GM21390 (cell line): Measurements from ENCODE around the gene SETD4.
A peak's percentile ranks its signal among the peaks of the same experiment; 100 is the strongest.
"Not testable (repeated sequence)": the region's sequence is repeated elsewhere in the genome, so short reads cannot be mapped to it uniquely, and the experiment has no call there.

Source experiments
- ATAC-seq: cut with Tn5 transposase; IDR thresholded peaks from one replicate; pipeline ENCODE4 v1.9.1; 2021; ENCODE audit not compliant: unreplicated experiment

SETD4 gene

GRCh38 chr21:36079010-36079649, 18.8 kb upstream of the SETD4 start:
- ATAC-seq: no peak

DNA sequence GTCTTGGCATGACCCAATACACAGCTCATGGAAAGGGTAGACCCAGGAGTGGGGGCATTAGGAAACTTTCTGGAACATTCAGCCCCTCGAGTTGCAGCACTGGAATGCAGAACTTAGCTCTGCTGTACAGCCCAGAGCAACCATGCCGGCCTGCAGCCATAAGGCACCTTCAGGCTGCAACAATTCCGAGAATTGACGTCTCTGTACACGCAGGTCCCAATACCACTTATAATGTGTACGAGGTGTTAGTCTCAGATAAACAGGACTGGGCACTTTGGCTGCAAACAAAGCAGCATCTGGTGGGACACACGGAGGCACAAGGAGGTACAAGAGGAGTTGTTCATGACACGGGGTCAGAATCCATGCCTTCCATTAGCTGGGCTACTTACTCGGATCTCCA, 17.4 kb upstream of the SETD4 start:
- no peak for ATAC-seq

DNA sequence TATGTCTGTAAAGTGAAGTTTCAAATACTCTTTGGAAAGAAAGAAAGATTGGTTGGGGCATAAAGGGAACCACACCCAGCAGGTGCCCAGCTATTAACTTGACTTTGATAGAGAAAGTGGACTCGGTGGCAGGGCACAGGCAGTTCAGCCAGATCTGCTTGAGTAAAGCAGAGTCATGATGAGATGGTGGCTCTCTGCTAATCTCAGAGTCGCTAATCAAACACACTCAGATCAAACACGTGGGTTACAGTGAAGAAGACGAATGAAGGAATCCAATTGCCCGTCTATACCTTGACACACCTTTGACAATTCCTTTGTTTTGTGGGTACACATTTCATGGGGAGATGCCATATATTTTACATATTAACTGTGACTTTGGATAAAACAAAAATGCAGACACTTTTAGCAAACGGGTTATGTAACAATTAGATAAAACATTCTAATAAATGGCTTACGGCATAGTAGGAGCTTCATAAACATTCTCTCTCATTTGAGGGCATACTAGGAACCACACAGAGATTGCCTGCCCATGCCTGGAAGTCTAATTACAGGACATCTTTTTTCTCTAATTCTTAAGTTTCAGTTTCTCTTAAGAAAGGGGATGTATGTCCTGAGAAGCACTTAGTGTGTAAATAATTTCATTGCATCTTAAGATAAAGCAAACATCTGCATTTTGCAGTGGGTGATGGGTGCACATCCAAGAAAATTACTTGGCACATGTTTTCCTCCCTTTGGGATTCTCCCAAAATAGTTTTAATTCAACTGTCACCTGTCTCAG, 16.7 kb upstream of the SETD4 start:
- ATAC-seq: peak; percentile 66

DNA sequence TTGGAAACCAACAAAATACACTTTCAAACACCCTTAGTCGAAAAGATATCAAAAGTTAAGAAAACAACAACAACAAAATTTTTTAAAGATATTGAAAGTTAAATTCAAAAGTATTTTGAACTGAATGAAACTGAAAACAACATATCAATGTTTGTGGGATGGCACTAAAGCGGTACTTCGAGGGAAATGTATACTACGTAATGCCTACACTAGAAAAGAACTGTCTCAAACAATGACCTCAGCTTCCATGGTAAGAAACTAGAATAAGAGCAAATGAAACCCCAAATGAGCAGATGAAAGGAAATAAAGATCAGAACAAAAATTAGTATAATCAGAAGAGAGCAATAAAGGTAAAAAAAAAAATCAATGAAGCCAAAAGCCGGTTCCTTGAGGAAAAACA, 15.6 kb upstream of the SETD4 start:
- no peak for ATAC-seq

GRCh38 chr21:36075171-36075570, 14.8 kb upstream of the SETD4 start:
- ATAC-seq: no peak

- ATAC-seq: not testable (repeated sequence)
Measured at GRCh38 chr21:36073911-36074310, 13.6 kb upstream of the SETD4 start.

DNA sequence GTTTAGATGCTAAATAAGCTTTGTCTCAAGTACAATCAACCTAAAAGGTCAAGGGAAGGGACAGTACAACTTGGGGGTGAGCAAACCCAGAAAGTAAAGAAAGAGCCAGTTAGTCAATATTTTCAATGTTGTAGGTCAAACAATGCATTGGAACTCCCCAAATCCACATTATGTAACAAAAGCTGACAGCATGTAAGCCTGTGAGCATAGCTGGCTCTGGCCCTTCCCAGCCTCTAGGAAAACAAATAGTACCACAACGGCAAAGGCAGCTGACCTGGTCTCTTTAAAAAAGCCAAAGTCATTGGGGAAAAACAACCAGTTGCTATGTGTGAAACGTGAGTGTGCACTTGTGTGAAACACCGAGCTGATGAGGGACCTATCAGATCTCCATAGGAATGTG, 12.9 kb upstream of the SETD4 start:
- no peak for ATAC-seq

DNA sequence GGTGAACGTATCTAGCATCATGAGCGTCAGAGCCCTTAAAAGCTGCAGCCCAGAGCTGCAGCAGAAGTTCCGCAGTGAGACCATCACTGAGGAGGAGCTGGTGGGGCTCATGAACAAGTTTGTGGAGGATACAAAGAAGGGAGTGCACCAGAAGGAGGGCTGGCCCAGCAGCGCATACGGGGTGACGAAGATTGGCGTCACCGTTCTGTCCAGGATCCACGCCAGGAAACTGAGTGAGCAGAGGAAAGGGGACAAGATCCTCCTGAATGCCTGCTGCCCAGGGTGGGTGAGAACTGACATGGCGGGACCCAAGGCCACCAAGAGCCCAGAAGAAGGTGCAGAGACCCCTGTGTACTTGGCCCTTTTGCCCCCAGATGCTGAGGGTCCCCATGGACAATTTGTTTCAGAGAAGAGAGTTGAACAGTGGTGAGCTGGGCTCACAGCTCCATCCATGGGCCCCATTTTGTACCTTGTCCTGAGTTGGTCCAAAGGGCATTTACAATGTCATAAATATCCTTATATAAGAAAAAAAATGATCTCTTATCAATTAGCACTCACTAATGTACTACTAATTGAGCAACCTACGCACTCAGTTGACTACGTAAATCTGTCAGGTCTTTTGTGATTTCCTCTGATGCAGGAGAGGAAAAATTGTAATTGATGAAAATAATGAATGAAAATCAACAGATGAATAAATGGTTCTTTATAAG, 12.3 kb upstream of the SETD4 start:
- ATAC-seq: no peak

- ATAC-seq: no peak
Measured at GRCh38 chr21:36070999-36071398, 10.7 kb upstream of the SETD4 start.

DNA sequence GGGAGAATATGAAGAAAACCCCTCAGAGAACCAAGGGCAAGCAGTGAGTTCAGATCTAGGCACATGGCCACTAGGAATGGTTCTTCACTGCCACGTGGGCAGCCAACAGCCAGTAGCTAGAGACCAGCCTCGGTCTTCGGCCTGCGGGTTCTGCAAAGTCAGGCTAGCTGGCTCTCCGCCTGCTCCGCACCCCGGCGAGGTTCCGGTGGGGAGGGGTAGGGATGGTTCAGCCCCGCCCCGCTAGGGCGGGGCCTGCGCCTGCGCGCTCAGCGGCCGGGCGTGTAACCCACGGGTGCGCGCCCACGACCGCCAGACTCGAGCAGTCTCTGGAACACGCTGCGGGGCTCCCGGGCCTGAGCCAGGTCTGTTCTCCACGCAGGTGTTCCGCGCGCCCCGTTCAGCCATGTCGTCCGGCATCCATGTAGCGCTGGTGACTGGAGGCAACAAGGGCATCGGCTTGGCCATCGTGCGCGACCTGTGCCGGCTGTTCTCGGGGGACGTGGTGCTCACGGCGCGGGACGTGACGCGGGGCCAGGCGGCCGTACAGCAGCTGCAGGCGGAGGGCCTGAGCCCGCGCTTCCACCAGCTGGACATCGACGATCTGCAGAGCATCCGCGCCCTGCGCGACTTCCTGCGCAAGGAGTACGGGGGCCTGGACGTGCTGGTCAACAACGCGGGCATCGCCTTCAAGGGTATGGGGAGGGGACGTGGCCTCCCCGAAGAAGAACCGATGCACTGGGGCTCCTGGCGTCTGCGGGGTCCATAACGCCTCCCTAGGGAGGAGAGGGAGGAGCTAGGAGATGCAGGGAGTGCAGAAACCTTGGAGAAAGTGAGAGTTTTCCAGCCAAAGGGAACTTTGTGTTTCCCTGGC, 9.6 kb upstream of the SETD4 start, which contains the start of gene CBR1:
Gene CBR1 (plus strand): TSS at position 312 of the 871 bp plus-strand sequence. CDS start 92 bp downstream, at position 404.
- peak; percentile 93 for ATAC-seq

GRCh38 chr21:36068748-36069398, 8.5 kb upstream of the SETD4 start:
- ATAC-seq: no peak

DNA sequence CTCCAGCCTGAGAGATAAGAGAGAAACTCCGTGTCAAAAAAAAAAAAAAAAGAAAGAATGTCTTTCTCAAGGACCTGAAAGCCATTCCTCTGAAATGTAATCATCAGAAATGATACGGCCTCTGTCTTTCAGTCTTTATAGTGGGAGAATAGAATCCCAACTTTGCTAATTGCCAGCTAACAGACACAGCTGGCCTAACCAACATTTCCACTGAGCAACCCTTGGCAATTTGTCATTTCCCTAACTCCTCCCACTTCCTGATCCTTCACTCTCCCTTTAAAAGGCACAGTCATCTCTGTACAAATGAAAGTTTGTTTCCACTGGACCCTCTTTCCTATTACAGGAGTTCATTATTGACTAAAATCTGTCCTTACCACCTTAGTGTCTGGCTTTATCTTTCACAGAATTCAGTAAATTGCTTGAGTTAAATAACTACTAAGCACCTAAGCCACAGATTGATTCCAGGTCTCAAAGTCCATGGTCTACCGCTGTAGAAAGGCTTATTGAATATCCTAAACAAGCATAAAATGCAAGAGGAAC, 5.2 kb upstream of the SETD4 start:
- ATAC-seq: no peak

GRCh38 chr21:36064085-36064460, 3.7 kb upstream of the SETD4 start:
- no peak for ATAC-seq

DNA sequence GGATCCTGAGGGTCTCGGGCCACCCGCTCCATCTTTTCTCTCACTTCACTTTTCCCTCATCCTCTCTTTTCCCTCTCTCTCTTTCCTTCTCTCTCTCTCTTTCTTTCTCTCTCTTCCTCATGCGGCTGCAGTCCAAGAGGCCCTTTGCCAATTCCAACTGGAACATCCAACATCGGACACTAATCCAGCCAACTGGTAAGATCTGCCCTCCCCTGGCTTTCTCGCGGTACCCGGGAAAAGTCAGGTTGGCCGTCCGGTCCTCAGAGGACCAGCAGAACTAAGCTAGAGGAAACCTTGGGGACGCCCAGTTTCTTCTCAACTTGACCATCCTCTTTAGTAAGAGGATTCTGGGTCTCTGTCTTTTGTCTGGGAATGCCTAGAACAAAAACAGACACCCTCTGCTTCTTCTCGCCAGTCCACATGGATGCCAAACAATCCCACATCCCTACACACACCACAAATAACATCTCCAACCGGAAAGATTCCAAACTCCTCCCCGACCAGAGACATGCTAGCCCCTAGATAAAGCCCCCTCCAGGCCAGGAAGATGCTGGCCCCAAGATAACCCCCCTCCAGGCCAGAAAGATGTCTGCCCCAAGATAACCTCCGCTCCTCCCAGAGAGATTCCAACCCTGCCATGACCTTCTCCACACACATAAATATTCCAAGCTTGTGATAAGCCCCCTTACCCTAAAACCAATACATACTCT, 3.2 kb upstream of the SETD4 start:
- no peak for ATAC-seq

DNA sequence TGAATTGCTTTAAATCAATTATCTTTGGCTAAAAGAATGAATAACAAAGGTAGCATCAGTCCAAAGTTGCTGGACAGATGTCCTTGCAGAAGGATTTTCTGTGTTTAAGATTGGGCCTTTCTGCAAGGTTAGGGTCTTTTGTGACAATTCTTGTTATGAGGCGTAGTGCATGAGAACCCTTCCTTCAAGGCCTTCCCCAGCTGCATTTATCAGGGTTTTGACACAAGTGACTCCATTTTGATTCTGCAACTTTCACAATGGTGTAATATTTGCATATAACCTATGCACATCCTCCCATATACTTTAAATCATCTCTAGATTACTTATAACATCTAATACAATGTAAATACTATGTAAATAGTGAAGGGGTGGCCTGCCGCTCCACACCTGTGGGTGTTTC, 1.1 kb upstream of the SETD4 start:
- no peak for ATAC-seq

- ATAC-seq: peak; percentile 49
Measured at GRCh38 chr21:36059823-36060158, 535 bp downstream of the SETD4 start.

DNA sequence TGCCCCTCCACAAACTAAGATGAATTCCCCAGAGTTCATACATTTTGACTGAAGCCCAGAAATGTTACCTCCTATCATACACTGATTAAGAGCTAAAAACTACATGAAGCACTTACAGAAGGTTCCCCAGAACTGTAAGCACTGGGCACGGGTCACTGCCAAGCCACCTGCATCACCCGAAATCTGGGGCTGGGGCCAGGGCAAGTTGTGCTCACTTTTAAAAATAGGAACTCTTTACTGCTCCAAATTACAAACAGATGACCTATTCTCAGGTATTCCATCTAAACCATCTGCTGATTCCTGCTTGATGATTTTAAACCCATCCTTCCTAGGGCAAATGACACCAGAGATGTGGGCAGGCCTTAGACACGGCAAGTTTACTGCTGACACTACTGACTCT, 4.8 kb downstream of the SETD4 start:
- no peak for ATAC-seq

GRCh38 chr21:36053715-36054062, 6.6 kb downstream of the SETD4 start:
- ATAC-seq: no peak

DNA sequence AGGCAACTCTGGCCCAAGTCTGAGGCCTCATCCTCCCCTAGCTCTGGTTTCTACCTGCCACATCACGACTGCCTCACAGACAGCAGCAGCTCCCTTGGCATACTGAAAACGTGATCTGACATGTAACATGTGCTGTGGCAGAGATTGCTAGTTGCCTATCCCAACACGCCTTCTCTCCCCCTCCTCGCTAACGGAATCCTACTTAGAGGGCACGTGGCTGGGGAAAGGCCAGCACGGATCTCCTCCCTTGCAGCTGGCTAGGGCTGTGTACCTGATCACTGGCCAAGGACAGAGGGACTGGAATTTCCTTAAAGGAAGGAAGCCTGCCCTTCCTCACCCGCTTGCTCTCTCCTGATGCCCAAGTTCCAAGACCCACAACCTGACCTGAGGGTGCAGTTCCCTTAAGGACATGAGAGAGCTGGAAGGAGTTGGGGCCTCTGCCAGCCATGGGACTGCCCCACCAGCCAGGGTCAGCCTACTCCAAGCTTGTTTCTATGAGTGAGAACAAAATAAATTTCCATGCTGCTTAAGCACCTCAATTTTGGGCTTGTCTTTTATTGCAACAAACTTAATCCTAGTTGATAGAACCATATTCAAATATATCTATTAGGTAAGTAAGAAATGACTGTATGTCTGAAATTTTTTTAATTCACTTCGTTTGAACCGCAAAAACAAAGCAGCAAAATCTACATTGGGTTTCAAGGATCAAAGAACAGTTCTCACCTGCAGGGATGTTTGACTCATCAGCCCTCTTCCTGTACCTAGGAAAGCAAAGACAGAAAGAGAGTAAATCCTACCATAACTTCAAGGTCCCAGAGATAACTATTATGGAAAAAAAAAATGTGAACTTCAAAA, 7.2 kb downstream of the SETD4 start:
- ATAC-seq: no peak
